Activated T-cell treated with anti-CD3 and anti-CD28 coated beads, Interleukin-2, amount 50 U/mL, for 1 hour (primary cell): Measurements from ENCODE around the gene KCNMA1.

Experiments used
- DNase-seq: peaks from one replicate; pipeline ENCODE4 v3.0.0-alpha.2; 2020

KCNMA1 gene

DNA sequence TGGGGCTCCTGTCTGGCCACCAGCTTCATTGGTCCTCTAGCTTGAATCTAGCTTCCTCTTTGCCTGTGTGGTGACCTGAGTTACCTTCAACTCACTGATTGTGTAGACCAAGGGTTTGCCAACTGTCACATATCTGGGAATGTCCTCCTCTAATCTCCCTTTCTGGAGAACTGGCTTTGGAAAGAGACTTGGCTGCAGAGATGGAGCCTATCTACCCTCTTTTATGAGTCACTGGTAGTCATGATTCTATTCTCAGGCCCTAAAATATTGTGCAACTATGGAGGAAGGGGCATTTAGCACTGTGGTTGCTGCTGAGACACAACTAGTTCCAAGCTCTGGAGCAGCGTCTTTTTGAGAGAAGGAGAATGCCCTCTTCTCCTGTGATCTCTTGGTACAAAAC, 691.3 kb downstream of the KCNMA1 start:
- no peak for DNase-seq

DNA sequence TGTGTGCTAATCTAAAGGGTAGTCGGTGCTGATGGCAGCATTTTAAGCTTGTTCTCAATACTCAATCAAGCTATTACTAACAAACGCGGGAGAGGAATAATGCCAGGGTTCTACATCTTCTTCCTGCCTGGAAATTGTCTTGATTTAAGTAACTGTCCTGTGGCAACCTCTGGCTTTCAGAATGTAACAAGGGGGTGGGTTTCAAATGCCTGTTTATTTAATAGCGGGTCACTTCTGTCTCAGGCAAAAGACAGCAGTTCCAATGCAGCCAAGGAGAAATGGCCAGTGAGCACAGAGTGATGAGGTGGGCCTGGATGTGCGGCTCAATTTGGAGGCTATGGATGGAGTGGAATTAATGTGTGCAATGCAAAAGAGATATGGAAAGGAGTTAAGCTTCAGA, 692.4 kb downstream of the KCNMA1 start:
- DNase-seq: no peak

DNA sequence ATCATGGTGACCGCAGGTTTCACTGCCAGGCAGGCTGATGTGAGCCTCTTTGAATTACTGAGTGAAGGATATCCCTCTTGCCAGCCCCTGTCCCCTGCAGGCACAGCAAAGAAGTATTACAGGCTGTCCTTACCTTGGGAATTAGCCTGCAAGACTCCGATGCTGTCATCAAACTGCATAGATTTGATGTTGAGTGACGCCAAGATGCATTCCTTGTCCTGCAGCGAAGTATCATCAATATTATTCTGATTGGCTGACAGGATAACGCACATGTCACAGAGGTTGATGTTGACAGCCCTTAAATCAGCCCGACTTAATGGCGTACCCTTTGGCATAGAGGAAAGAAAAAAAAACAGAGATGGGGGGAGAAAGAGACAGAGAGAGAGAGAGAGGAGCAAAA, 693.0 kb downstream of the KCNMA1 start:
- no peak for DNase-seq

DNA sequence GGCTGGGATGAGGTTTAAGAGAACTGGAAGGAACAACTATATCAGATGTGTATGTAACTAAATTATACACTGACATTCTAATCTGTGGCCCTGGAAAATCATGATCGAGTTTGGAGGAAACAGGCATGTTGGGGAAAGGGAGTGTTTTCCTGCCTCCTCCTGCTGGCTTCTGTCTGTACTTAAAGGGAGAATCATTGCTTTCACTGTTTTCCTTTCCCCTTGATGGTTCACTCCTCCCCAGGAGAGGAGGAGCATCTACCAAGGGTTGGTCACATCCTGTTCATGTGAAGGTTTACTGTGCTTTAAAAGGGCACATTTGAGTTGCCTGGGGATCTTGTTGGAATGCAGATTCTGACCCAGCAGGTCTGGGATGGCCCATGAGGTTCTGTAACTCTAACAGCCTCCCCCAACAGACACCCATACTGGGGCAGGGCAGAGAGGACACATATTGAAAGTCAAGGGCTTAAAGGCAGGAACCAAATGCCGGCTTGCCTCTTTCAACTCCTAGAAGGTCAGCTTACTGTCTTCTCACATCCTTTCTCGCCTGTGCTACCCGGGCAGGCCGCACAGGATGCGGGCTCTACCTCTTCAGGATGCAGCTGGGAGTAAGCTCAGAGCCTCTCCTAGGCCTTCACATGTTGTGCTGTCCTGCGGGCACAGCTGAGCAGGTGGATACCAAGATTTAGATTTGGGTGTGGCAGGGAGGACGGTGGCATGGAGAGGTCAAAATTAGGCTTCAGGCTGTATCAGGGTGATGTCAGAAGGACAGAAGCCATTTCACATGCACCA, 694.8 kb downstream of the KCNMA1 start:
- no peak for DNase-seq

DNA sequence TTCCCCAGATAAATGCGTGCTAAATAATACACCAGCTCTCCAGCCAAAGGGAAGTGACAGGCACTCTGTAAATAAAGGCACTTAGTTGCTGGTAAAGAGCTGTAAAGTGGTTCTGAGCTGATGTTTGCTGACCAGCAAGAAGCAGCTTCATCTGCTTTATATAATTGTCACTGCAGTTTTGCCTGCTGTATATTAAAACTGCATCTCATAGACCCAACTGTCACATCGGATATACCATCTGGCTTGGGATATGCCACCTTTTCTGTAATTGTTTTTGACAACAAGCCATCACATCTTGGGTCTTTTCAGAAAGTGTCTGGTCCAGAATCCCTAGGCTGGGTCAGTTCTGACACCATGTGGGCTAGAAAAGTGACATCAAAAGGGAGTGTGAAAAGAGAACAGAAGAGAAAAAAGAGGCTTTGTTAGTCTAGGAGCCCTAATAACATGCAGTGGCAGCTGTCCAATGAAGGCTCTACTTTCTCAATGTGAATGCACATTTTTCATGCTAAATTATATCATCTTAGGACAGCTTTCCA, 697.6 kb downstream of the KCNMA1 start:
- DNase-seq: no peak

DNA sequence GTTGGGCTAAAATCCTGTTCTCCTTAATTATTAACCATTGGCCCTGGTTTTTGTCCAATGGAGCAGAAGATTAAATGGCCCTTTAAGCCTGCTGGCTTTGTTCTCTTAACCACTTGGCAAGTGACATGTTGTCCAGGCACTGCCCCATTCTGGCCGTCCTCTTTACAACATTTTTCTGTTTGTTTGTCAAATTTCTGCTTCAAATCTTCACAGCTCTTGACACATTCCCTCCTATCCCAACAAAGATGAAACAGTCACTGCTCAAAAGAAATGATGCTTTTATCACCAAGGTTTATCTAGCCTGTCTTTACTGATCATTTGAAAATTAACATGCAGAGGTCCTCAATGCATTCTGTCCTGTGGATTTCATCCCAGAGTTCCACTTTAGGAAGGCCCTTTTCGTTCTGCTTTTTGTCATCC, 700.4 kb downstream of the KCNMA1 start:
- DNase-seq: no peak

DNA sequence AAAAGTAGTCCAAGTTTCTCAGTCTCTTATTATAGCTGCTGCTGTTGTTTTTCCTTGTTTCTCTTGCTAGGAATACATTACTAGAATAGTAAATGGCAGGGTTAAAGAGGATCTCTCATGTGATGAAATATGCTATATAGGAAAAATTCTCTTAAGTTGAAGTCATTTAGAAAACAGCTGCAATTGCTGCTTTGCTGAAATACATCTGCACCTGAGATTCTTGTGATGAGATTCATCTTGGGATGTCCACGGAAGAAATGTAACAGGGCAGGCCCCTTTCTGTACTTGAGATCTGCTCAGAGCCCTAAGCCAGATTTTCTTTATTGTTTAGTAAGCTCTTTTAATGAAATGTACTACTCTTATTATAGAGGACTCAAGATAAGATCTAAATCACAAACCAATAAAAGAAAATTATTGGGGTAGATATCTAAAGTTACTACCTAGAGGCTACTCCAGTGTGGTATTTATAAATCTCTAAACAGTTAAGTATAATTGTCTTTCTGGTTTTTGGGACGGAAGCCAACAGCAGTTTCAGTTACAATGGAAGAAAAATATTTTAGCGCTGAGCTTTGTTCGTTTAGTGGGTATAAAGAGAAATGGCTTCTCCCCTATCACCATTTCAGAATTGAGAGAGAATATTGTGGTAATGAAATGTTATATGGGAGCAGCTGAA, 701.5 kb downstream of the KCNMA1 start:
- no peak for DNase-seq

DNA sequence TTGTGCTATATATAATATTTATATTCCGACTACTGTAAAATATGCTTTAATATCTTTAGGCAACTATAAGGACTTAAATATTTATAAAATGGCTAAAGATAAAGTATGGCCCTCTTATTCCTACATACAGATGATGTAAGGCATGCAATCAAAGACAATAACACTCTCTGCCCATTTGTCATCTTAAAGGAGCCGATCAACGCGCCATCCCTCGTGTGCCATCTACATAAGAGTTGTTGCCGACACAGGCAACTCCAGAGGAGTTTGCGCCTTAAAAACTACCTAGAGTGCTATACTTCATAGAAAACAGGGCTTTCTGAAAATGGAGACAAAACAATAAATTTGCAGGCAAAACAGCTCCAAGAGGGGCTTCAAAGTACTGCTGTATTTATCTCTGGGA, 709.0 kb downstream of the KCNMA1 start:
- DNase-seq: no peak

DNA sequence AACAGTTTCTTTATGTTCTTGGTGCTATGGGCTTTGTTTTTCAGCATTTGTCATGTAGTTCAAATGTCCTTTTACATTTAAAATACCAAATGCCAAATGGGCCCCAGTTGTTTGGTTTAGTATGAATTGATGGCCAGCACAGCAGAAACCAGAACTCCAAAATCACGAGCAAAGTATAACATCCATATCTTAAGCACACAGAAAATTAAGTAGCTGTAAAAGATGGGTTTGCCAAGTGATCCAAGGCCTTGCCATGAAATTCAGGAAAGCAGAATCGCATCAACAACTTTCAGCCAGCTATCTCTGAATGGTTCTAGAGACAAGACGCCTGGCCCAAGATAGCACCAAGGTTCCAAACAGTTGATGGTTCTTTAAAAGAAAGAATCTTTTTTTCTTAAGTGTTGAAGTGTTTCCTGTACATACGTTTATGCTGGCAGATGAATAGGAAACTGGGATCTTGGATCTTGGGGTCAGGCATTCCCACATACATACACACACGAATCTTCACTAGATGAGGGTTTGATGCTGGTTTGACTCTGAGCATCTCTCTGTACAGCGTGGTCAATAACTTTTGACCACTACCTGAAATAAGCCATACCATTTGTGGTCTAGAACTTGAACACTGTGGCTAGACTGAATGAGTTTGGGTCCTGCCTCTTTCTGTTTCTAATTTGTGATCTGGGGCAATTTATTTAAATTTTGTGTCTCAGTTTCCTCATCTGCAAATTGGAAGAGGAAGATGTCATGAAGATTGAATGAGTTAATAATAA, 711.8 kb downstream of the KCNMA1 start:
- DNase-seq: no peak

DNA sequence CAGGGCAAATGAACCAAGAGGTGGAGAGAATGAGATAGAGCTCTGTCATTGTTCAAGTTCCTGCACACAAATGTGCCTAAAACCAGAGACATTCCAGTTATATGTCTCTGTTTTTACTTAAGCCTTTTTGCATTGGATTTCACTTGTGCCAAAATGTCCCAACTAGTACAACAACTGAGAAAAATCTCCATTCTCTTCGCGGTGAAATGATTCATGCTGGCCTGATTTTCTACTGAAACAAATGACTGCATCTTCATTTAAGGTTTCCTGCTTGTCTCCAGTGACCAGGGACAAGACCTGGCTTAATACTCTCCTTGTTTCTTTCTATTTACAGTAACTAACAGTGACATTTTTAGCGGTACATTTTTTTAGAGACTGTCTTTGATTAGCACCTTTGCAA, 714.9 kb downstream of the KCNMA1 start:
- no peak for DNase-seq

DNA sequence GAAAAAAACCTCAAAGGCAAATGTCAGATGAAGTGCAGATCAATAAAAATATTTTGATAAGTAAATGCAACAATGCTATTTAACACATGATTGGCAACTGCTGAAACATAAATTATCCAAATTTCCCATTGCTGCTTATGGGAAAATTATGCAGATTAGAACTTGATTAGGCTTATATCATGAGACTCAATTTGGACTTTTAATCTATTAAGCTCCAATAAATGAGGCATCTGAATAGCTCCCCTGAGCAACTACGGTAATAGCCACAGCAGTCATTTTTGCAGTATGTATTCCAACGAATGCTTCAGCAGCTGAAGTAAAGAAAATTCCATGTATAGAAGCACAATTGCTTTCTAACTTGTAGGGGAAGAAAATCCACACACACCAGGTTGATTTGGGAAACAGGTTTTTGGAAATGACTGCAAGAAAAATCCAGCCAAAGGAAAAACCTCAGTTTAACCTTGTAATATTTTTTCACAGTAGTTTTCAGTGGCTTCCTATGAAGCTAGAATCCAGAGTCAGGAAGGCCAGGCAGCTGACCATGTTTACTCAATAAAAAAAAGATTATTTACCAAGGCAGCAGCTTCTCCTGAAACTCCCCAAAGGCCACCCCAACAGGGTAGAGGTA, 716.1 kb downstream of the KCNMA1 start:
- no peak for DNase-seq

DNA sequence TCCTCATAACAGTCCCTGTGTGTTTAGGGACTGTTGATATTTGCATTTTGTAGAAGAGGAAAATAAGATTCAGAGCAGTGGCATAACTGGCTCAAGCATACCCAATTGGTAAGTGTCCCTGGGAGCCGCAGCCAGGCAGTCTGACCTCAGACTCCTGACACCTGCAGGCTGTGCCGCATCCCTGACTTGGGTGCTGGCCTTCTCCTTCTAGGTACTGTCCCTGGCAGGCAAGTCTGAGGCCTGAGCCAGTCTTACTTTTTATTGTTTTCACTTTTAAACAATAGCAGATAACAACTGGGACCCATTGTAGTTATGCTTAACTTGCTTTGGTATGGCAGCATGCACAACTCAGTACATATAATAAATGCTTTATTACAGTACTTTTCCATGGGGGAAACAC, 717.0 kb downstream of the KCNMA1 start:
- no peak for DNase-seq

DNA sequence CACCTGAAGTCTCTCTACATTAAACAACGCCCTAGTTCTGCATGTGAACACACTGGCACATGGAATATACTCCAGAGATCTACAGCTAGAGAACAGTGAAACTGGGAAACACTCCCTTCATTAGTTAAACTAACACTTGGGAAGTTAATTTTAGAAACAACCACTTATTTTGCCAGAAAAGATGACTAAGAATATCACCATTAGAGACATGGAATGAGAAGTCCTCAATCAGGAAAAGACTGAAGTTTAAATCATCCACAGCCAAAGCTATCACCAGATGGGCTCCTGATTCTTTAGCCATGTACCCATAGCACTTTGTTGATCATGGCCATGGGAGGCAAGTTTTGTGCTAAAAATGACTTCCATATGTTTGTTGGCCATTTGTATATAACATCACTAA, 719.5 kb downstream of the KCNMA1 start:
- no peak for DNase-seq

DNA sequence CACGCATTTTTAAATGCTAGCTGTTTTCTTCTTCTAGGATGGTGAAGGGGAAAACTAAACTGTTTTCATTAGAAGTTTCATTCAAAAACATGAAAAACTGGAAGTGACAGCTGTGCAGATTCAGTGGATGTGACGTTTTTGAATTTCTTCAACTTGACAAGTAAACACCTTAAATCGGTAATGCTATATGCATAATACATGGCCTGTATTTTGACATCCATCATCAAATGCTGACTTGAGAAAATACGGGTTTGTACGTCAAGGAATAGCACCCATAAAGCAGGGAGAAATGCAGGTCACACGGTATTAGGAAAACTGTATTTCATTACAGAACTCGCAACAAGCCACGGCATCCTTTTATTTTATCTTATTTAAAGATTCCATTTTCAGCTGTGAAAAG, 720.5 kb downstream of the KCNMA1 start:
- DNase-seq: no peak

DNA sequence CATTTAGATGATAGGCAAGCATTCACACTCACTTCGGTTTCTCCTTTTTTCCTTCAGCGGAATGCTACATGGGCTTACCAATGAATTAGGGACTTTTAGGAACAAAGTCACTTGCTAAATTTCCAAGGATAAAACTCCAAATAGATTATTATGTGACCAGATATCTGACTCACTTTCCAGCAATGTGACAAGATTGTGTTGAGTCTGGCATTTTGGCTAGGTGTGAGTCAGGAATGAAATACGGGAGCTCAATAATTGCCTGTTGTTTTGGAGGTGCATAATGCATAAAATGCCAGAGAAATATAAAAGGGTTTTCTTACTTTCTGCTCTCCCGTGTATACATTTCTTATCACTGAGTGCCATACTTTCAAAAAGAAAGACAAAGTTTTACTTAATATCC, 721.1 kb downstream of the KCNMA1 start:
- no peak for DNase-seq

DNA sequence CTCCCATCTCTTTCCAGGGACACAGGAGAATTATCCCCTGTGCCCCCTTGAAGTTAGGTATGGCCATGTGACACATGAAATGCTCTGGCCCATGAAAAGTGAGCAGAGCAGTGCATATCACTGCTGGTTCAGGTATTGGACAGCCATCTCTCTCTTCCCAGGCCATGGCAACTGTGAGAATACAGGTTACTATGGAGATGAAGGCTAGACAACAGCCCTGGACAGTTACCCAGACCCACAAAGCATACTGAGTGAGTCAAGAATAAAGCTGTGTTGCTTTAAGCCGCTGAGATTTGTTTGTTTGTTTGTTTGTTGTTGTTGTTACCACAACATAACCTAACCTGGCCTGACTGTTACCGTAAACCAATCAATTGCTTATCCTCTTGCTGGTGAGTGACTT, 722.3 kb downstream of the KCNMA1 start:
- no peak for DNase-seq

DNA sequence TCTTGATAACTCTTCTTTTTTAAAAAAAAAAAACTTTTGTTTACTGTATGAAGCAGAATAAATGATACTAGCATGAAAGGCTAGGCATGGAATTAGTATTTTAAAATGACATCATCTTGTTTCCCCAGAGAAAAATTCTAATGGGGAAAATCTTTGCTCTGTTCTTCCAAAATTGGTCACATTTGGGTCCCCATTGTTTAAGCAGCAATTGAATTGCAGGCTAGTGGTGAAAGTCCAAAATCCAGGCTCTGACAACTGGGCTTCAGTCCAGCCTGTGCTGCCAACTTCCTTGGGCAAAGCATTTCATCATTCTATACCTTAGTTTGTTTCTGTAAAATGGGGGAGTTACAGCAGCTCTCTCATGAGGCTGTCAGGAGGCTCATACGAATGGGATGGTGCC, 726.4 kb downstream of the KCNMA1 start:
- DNase-seq: no peak

DNA sequence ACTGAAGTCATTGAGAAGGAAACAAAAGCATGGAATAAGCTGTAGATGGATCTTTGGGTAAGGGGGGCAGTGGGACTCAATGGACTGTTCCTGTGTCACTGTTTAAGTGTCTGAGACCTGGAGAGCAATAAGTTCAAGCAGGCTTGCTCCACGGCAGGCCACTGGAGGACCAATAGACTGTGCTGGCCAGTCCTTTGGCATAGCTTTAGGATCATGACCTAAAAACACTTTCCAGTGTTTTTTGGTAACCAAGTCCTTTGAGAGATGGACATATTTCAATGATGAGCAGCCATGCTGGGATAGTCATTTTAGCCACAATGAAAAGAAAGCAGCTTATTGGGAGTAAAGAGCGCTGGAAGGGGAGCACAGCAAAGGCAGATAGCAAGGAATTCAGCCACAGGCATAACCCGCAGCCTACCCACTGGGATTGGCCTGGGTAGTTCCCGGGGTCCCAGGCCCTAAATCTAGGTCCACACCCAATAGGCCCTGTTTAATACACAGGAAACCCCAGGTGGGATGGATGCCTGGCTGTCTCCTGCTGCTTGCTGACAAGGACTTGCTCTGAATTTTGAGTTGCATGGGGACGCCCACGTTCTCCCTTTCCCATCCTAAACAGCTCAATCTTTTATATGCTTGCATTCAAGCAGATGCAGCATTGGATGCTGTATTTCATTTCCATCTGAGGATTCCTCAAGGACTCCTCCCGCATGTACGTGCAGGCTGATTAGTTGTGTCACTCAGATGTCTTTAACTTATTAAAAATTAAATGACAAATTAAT, 727.2 kb downstream of the KCNMA1 start:
- DNase-seq: no peak

DNA sequence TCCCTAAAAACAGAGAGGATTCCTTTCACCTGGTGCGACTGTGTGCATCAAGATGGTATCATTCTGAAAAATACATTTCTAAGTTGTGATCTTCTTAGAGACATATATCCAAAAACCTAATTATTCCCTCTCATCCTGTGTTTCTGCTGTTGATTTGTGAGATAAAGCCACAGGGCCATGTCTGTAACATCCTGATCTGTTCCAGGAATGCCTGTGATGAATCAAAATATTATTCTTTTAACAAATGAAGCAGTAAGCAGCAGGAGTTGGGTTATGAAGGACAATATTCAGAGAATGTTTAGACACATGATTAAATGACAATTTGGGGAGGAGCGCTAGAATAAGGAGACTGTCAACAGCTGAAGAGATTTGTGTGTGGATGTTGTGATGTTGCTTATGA, 731.4 kb downstream of the KCNMA1 start:
- DNase-seq: no peak

DNA sequence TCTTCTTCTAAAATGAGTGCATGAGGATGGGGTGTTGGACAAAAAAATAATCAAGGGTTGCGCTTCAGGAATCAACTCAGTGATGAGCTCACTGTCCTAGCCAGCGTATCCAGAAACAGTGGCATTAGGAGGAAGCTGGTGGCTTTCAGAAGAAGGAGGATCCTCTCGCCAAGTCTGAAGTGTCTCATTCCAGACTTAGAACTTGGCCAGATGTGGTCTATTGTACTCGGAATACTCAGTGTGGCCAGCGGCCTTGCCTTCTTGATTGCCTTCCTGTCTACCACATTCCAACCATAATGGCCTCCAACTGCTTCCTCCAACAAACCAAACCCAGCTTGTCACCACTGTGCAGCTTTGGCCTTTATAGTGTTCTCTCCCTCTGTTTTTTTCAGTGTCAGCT, 732.4 kb downstream of the KCNMA1 start:
- no peak for DNase-seq

DNA sequence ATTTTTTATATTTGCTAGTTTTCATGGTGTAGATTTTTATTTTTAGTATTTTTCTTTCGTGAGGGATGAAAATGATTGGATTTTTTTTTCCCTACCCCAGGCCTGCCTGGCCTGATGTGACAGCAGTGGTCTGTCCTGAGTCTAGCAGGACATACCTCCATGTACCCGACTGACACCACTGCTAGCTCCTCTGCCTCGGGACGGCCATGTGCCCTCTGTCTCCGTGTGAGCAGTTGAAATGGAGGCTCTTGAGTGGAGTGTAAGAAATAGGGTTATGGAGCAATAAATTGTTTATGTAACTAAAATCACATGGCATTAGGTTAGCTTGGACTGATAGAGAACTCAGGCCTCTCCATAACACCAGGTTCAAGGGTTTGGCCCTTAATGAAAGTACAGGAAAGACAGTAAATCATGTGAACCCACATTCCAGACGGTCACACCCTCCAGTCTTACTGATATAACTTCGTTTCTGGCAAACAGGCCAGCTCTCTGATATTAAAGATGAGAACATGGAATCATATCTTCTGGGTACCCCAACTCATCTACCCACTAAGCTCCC, 734.1 kb downstream of the KCNMA1 start:
- no peak for DNase-seq

DNA sequence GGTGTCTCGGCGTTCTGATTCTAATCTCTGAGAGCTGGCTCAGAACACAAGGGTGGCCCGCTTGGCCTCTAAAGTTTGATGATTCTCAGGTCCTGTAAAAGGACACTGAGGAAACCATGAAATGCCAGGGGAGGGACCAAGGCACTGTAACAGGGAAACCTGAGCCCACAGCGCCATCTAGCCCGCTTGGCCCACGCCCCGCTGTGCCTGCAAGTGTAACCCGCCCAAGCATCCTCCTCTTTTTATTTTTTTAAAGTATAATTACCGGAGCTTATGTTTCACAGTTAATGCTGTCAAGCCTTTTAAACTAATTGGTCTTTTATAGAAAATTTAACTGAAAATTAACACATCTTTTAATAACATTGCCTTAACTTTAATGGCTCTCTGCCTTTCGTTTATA, 734.7 kb downstream of the KCNMA1 start:
- no peak for DNase-seq
